ENCODE results near the gene PDE11A. TPM values are rescaled to one million over a fixed set of nuclear protein-coding genes. Genes with fewer than 3 reads are reported as not detected.

PDE11A gene
- total and polyA plus RNA-seq, 4 donors: 1.0 to 5.9 (median 1.7) TPM

- no peak for TF ChIP-seq TAF1 (conservative IDR thresholded peaks at IDR 0.05)
- no peak for TF ChIP-seq EGR1 (IDR thresholded peaks at IDR 0.05; ENCODE audit: low read depth in 2 of 2)
- TF ChIP-seq SP1 (IDR thresholded peaks at IDR 0.05): no peak
- no peak for TF ChIP-seq YY1 (IDR thresholded peaks at IDR 0.05)
- no peak for TF ChIP-seq CTCF (IDR thresholded peaks at IDR 0.05; ENCODE audit: low read depth, low read length, missing input control)
- TF ChIP-seq RXRA (IDR thresholded peaks at IDR 0.05): no peak
- no peak for TF ChIP-seq FOXA2 (IDR thresholded peaks at IDR 0.05)
- TF ChIP-seq RAD21 (IDR thresholded peaks at IDR 0.05): no peak
- no peak for TF ChIP-seq JUND (IDR thresholded peaks at IDR 0.05)
- no peak for TF ChIP-seq GABPA (IDR thresholded peaks at IDR 0.05 in 1 of 2, conservative IDR thresholded peaks at IDR 0.05 in 1 of 2)
- no peak for TF ChIP-seq HNF4A (conservative IDR thresholded peaks at IDR 0.05)
- no peak for TF ChIP-seq ZBTB33 (IDR thresholded peaks at IDR 0.05)
- no peak for TF ChIP-seq REST (IDR thresholded peaks at IDR 0.05)
- no peak for TF ChIP-seq MAX (IDR thresholded peaks at IDR 0.05)
- no peak for TF ChIP-seq HNF4G (IDR thresholded peaks at IDR 0.05)
- TF ChIP-seq, protein P1, sequence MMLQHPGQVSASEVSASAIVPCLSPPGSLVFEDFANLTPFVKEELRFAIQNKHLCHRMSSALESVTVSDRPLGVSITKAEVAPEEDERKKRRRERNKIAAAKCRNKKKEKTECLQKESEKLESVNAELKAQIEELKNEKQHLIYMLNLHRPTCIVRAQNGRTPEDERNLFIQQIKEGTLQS (IDR thresholded peaks at IDR 0.05): no peak
- no peak for TF ChIP-seq NR2F2 (IDR thresholded peaks at IDR 0.05)
- no peak for DNase-seq (ENCODE audit: low spot score)
- 82% methylated on average over 1 of the region's 1 CpG for WGBS
- no peaks in the 10 kb centered on the region for H3K27me3 ChIP-seq (ENCODE audit: control insufficient read depth in 4 of 4, insufficient read depth in 4 of 4, low read length in 3 of 4)
- peaks cover 0 to 10% (median 4%) of the 10 kb centered on the region in 4 donors for H3K4me1 ChIP-seq (ENCODE audit: control insufficient read depth in 4 of 4, insufficient read depth in 4 of 4, low read length in 3 of 4)
- H3K27ac ChIP-seq (ENCODE audit: low read depth in 1 of 2, low read length in 2 of 2): no peak overlapping the region
- H3K4me3 ChIP-seq (ENCODE audit: low read depth in 1 of 3, low read length in 3 of 3): no peak overlapping the region
- no peaks in the 10 kb centered on the region for H3K9me3 ChIP-seq (ENCODE audit: control insufficient read depth in 4 of 4, low read length in 3 of 4)
- no peaks in the 10 kb centered on the region for H3K36me3 ChIP-seq (ENCODE audit: control insufficient read depth in 4 of 4, insufficient read depth in 3 of 4, low read depth in 1 of 4, low read length in 3 of 4)
- H3K9ac ChIP-seq (ENCODE audit: low read depth in 1 of 2, low read length in 2 of 2): no peak overlapping the region
These were observed 475.7 kb downstream of the PDE11A start for GRCh38 chr2:177596866-177597265.
